Activated CD8-positive, alpha-beta memory T cell treated with anti-CD3 and anti-CD28 coated beads, Interleukin-2, amount 50 U/mL, for 24 hours (primary cell): ENCODE data around the gene SLC26A2.

ENCODE experiments used
- DNase-seq: peaks from one replicate; pipeline ENCODE4 v3.0.0-alpha.2; 2020; ENCODE audit errors: extremely low read depth

The SLC26A2 gene

DNA sequence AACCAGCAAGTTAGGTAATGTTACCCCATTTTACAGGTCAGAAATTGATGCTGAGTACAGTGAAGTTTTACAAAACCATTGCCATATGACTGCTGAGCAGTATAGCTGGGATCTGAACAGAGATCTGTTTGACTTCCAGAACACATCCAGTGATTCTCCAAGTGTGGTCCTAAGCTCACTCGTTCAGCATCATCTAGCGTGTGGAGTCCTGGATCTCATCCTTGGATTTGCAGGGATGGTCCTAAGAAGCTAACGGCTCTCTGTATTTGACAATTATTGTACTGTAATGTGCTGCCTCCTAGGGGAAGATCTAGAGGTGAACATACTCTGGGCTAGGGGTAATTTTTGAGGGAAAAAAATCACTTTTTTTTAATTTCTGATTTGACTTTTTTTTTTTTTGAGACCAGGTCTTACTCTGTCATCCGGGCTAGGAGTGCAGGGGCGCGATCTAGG, 1.4 kb downstream of the SLC26A2 start:
- DNase-seq: no peak

DNA sequence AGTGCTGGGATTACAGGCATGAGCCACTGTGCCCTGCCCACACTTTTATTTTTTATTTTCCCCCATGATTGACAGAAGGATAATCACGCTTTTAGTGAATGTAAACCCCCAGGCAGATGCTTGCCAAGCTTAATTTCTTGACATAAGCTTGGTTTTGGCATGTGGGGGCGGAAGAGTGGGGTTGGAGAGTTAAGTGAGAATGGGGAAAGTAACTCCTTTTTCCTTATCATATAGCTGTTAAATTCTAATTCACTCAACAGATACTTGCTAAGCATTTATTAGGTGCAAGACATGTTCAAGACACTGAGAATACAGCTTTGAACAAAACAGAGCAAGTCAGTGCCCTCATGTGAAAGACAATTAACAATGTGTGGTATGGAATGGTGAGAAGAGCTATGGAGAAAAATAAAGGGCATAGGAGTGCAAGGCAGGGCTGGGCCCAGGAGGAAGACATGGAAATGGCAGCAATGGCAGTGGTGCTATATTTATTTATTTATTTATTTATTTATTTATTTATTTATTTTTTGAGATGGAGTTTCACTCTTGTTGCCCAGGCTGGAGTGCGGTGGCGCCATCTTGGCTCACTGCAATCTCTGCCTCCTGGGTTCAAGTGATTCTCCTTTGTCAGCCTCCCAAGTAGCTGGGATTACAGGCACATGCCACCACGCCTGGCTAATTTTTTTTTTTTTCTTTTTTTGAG, 2.2 kb downstream of the SLC26A2 start:
- DNase-seq: no peak

DNA sequence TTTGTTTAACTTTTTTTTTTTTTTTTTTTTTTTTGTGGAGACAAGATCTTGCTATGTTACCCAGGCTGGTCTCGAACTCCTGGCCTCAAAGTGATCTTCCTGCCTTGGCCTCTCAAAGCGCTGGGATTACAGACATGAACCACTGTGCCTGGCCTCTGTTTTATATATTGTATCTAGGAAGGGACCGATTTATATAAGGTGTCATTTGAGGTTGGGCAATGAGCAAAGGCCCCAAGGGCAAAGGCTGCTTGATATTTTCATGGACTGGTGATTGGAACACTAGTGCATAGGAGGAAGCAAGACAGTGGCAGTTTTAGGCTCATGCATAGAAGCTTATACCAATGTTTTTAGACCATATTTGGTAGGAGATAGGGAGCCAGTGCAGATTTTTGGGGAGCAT, 3.2 kb downstream of the SLC26A2 start:
- DNase-seq: no peak

DNA sequence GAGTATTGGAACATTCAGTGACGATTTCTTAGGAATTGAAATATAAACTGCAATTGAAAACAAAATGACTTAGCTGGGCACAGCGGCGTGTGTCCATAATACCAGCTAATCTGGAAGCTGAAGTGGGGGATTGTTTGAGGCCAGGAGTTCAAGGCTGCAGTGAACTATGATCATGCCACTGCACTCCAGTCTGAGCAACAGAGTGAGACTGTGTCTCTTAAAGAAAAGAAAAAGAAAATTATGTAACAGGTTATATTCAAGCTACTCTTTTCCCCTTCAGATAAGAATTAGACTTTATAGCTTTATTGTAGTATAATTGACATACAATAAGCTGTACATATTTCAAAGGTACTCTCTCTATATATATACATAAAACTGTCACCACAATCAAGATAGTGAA, 6.4 kb downstream of the SLC26A2 start:
- no peak for DNase-seq

DNA sequence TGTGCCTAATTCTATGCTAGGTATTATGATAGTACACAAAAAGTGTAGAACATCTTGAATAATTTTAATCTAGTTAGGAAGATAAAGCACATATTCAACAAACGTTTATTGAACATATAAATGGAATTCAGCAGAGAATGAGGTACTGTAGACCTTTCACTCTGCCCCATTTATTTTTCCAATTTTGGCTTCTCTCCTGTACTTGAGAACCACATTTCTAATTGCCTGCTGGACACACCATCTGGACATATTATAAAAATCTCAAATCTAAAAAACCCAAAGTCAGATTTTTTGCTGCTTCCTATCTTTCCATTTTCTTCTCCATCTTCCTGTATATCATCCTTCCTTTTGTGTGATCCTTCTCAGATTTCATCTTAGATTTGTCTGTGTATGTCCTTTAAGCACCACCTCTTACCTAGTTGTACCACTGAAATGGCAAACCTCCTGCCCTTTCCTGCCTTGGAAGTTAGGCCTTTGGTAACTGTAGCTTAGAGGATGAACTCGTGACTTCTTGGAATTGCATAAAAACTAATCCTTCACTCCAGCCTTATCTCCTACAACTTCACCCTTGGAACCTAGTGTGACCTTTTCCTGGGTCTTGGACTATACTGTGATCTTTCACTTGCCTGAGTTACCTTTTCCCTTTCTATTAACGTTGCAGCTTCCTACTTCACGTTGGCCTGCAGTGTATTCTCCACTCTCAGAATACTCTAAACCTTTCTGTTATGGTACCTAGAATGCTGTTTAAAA, 8.8 kb downstream of the SLC26A2 start:
- DNase-seq: no peak

DNA sequence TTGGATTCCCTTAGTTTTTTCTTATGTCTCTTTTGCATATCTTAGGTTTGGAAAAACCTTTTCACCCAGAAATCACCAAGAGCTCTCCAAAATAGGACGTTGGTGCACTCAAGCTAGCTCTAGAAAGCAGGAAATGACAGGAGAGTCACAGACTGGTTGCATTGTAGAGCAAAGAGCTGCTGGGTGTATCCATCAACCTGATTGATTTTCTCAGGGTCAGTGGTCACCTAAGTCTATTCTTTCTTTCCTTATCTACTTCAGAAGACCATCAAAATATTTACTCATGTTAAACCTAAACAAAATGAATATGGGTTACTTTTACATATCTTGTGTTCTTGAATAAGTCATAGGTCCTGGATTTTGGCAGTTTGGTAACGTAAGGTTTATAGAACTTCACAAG, 14.9 kb downstream of the SLC26A2 start:
- no peak for DNase-seq

DNA sequence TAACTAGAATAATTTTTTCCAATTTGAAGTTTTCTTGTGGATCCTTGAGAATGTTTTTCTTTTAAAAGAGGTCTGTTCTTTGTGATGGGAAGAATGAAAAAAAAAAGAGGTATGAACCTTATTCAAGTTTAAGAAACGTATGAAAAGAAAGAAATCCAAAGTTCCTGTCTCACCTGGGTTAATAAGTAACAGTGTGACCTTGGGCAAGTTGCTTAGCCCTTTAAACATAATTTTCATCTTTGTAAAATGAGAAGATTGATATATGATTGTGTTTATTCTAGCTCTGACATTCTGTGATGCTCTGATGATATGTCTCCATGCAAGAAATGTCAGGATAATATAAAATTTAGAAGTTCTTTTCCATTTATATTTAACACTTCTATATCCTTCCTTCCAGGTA, 19.3 kb downstream of the SLC26A2 start:
- DNase-seq: no peak

DNA sequence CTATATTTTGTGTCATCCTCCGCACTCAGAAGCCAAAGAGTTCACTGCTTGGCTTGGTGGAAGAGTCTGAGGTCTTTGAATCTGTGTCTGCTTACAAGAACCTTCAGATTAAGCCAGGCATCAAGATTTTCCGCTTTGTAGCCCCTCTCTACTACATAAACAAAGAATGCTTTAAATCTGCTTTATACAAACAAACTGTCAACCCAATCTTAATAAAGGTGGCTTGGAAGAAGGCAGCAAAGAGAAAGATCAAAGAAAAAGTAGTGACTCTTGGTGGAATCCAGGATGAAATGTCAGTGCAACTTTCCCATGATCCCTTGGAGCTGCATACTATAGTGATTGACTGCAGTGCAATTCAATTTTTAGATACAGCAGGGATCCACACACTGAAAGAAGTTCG, 20.6 kb downstream of the SLC26A2 start:
- no peak for DNase-seq

DNA sequence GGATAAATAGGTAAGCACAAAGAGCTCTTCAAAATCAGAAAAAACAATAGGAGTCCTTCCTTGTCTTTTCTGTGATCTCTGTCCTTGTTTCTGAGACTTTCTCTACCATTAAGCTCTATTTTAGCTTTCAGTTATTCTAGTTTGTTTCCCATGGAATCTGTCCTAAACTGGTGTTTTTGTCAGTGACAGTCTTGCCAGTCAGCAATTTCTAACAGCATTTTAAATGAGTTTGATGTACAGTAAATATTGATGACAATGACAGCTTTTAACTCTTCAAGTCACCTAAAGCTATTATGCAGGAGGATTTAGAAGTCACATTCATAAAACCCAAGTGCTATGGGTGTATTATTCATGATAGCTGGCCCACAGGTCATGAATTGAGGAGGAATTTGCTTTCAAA, 21.9 kb downstream of the SLC26A2 start:
- no peak for DNase-seq

DNA sequence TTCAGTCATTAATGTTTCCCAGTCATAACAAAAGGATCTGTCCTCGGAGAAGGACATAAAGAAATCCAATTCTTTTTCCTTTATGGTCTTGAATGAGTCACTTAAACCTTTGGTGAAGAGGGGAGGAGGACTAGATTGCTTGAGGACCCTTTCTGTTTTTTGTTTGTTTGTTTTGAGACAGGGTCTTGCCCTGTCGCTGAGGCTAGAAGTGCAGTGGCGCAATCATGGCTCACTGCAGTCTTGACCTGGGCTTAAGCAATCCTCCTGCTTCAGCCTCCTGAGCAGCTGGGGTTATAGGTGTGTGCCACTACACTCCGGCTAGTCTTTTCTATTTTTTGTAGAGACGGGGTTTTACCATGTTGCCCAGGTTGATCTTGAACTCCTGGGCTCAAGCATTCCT, 27.6 kb downstream of the SLC26A2 start:
- no peak for DNase-seq

DNA sequence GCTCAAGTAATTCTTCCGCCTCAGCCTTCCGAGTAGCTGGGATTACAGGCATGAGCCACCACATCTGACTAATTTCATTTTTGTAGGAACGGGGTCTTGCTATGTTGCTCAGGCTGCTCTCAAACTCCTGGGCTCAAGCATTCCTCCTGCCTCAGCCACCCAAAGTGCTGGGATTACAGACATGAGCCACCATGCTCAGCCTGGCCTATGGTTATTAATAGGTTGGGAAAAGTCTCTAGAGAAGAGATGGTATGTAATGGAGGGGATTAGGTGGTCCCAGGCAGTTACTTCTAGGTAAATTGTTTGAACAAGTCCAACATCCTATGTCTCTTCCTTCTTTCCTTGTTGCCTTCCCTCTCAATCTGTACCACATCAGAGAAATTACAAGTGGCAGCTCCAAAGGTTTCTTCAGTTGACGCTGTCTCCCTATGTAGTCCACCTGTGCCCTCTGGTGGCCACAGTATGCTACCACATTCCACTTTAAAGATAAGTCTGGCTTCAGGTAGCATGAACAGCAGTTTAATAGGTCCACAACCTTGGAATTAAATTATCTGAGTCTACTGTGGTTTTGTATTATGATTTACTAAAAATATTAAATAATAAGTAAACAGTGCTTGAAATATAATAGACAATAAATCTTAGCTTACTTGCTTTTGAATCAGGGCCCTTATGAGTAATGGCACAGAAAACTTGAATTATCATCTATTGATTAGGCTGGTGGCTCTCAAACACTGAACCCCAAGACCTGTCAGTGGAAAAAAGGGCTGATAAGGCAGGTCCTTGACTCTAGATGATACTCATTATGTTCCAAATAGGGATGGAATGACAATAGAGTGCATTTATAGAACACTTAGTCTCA, 30.2 kb downstream of the SLC26A2 start:
- peak; percentile 31 for DNase-seq

DNA sequence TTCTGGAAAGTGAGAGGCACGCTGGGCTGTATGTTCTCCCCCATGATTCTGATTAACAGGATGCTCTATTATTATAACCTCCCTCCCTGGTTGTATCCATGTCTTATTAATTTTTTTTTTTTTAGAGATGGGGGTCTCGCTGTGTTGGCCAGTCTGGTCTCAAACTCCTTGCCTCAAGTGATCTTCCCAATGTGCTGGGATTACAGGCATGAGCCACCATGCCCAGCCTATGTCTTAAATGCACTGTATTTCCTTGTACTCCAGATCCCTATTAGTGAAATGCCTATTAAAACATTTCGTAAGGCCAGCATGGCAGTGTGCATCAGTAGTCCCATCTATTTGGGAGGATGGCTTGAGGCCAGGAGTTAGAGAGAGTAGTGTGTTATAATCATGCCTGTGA, 32.9 kb downstream of the SLC26A2 start:
- DNase-seq: no peak

DNA sequence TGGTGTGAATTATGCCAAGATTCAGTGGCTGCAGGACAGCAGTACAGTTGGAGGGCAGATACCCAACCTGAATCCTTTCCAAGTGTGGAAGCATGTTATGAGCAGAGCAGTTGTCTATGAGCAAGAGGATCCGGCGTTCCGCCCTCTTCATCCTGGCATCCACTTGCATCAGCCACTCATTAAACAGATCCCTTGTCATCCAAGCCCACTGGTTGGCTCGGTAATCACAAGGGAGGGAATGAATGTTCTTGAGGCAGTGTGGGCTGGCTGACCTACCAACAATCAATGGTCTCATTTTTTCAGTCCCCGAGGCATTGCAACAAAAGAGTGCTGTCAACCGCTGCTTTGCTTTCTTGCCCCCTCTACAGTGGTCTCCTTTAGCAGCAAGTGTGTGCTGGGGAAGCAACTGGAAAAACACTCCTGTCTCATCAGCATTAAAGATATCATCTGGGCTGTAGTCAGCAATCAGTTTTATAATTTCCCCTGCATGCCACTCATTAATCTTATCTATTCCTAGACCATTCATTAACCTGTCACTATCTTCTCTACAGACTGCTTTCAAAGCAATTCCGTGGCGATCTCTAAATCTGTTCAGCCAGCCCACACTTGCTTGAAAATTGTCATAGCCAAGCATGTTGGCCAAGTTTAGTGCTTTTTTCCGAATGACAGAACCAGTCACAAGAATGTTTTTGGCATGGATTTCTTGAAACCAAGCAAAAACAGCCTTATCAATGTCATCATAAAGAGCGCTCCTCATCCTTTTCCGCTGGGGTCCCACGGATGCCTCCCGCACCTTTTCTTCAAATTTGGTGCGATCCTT, 35.0 kb downstream of the SLC26A2 start:
- no peak for DNase-seq

DNA sequence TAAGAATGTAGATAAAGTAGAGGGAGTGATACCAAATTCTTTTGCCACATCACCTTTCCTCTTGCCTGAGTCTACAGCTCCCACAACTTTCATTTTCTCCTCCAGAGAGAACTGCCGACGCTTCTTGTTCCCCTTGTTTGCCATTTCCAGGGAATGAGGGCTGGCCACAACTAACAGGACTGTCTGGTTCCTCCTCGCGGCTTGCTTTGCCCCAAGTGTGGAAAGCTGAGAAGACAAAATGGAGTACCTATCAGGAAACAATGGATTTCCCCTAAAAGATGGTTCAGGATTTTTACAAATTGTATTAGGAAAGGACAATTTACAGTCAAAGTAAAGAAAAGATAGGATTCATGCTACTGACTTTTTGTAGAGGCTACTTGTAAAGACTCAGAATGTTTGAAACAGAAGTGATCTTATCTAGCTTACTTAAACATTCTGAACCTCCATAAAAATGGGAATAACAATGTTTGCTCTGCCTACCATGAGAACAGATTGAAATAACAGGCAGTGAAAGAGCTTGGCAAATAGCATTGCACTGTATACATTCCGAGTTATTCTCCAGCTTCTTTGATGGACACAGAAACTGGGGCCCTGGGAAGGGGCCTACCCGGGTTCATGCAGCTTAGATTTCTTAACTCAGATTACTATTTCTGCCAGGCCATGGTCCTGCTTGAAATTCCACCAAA, 35.8 kb downstream of the SLC26A2 start:
- DNase-seq: no peak

DNA sequence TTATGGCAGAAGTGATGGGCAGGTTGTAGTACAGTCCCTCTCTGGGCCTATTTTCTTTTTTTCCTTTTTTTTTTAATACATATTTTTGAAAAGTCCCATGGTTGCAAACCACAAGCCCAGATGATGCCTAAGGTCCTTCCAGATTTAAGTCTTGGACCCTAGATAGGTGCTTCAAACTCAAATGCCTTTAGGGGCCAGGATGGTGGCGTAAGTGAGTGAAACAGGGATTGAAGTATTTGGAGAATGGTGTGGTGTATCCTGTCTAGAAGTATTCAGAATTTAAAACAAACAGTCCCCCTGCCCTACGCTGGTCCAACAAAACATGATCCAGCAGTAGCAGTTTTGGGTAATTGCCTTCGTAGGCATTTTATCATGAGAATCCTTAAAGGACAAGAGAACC, 37.7 kb downstream of the SLC26A2 start:
- DNase-seq: no peak

DNA sequence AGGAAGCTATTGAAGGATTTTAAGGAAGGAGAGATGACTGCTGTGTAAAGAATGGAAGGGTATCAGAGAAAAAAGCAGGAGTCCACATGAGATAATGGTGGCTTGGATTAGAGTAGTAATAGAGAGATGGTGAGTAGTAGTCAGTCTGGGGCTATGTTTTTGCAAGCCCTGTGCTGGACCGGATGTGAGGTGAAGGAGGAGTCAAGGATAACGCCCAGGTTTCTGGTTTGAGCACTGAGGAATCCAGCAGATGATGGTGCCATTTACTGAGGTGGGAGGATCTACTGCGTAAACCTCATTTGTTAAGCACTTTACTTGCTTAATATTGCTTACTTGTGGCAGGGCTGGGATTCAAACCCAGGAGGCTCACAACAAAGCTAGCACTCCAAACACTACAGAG, 38.8 kb downstream of the SLC26A2 start:
- DNase-seq: no peak

DNA sequence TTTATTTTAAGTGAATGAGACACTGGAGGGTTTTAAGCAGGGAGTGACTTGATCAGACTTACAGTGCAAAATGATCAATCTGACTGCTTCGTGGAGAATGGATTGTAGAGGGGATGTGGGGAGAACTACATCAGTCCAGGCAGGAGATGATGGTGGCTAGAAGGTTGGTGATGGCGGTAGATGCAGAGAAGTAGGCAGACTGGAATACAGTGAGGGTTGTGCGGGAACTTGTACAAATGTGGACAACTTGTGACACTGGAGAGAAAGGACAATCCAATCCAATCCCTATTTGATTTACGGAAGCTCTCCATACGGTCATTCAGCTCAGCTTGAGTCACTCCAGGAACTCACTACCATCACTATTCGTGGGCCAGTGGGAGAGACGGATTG, 39.3 kb downstream of the SLC26A2 start:
- no peak for DNase-seq

DNA sequence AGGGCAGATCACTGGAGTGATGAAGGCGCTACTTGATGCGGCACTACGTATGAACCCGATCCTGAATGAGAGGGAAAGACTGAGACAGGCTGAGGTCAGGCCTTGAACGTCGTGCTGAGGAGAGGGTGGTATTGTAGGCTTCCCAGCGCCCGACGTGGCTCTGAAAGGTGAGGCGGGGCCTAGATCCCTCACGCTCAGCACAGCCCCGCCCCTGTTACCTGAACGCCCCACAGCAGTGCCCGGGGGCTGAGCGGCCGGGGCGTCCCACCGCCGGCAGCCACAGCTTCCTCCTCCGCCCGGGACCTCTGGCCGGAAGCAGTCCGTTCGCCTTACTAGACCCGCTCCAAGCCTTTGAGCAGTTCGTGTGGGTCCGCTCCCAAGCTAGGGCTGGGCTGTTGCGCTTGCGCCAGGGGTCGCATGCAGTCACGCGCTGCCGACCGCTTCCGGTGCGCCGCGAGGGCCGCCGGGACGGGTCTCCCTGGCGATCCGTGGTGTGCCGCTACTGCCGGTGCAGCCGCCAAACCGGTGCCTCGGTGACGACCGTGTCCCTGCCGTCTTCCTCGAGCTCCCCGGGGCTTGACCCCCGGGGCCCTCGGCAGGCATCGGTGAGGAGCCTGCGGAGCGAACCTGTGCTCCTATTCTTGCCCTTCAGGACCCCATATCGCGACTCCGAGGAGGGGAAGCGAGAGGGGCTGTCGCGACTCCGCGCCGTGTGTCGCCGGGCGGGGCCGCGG, 39.9 kb downstream of the SLC26A2 start, which contains the start of the genes HMGXB3 and TIGD6:
Gene HMGXB3 (plus strand): TSS at position 484 of the 734 bp plus-strand sequence. CDS start 4,114 bp downstream, outside the sequence.
Gene TIGD6 (minus strand): TSS at position 399 of the 734 bp plus-strand sequence. CDS start 4,306 bp downstream, outside the sequence.
- peak; percentile 78 for DNase-seq

DNA sequence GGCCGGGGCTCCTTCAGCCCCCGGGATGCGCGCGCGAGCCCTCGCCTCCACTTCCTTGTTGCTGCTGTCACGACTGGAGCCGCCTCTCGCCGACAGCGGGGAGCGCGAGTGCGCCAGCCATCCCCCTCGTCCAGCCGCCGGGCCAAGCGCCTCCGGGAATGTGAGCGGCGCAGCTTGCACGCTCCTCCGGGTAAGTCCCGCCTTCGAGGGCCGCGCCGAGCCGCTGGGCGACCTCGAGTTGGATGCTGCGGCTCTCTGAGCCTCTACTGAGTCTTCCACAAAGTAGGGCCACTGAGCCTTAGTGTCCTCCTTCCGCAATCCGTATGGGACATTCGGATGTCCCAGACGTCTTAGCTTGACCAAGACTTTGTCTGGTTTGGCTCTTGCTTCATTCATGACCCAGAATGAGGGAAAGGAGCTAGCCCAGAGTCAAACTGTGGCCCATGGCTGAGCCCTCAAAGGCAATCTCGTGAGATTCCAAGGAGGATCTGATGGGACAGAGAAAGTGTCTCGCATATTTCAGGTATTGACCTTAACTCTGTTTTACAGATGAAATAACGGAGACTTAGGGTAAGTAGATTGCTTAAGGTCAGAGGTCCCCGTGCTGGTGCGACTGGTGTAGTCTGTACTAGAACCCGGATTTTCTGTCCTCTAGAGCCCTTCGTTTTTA, 40.6 kb downstream of the SLC26A2 start:
- no peak for DNase-seq
